IMR-90 (cell line): ENCODE results near the gene CDKN2D. TPM values are rescaled to one million over a fixed set of nuclear protein-coding genes. Genes with fewer than 3 reads are reported as not detected.
A peak's percentile ranks its signal among the peaks of the same experiment; 100 is the strongest.

Experiments
- ATAC-seq: fragments of 200-7000 bp; cut with Tn5 transposase; 2 replicates; pipeline ENCODE4 v1.9.1; 2020; ENCODE audit warnings: low read depth, mild to moderate bottlenecking, moderate library complexity
- BruUV-seq: library from RNA; stranded (reverse); fragments of 400-500 nt; replicated peaks from 2 replicates; lab custom pipeline; 2021; lab: Mats Ljungman, UMichigan
- CTCF ChIA-PET: fragments of 300-600 bp; formaldehyde crosslinking; extraction: SDS; loops from one replicate; lab custom pipeline; 2021; ENCODE audit warnings: antibody characterized with exemption; lab: Yijun Ruan, JAX
- POLR2A ChIA-PET: fragments of 300-600 bp; sonication (Branson Sonifier 250); formaldehyde crosslinking; loops from one replicate; lab custom pipeline; 2022; ENCODE audit warnings: antibody characterized with exemption; ENCODE audit not compliant: unreplicated experiment; lab: Charles Lee
- DNase-seq: peaks from one replicate; pipeline ENCODE4 v3.0.0; 2013
- H2AFZ ChIP-seq: replicated peaks from 2 replicates; pipeline ENCODE3; 2013; ENCODE audit warnings: low read length, mild to moderate bottlenecking; ENCODE audit not compliant: poor library complexity
- H2AK5ac ChIP-seq: 2 replicates; pipeline ENCODE4 v1.6.1; 2013; ENCODE audit warnings: low read depth, low read length, inconsistent platforms
- H2AK9ac ChIP-seq: replicated peaks from 2 replicates; pipeline ENCODE3; 2013; ENCODE audit warnings: mild to moderate bottlenecking, low read depth, low read length, moderate library complexity; ENCODE audit not compliant: poor library complexity
- H2BK120ac ChIP-seq: 2 replicates; pipeline ENCODE4 v1.6.1; 2013; ENCODE audit warnings: low read depth, low read length, inconsistent platforms
- H2BK15ac ChIP-seq: 3 replicates; pipeline ENCODE4 v1.6.1; 2013; ENCODE audit warnings: low read depth, low read length, inconsistent platforms
- H2BK20ac ChIP-seq: 2 replicates; pipeline ENCODE4 v1.6.1; 2013; ENCODE audit warnings: low read depth, mild to moderate bottlenecking, inconsistent platforms, low read length, moderate library complexity
- H2BK5ac ChIP-seq: 2 replicates; pipeline ENCODE4 v1.6.1; 2013; ENCODE audit warnings: mild to moderate bottlenecking, low read depth, low read length, inconsistent platforms; ENCODE audit not compliant: poor library complexity, severe bottlenecking
- H3K14ac ChIP-seq: replicated peaks from 2 replicates; pipeline ENCODE4 v1.6.1; 2013; ENCODE audit warnings: low read depth, low read length, inconsistent platforms
- H3K18ac ChIP-seq: 2 replicates; pipeline ENCODE4 v1.6.1; 2013; ENCODE audit warnings: low read depth, low read length, control low read depth
- H3K23ac ChIP-seq: 2 replicates; pipeline ENCODE4 v1.6.1; 2013; ENCODE audit warnings: low read depth, low read length, inconsistent platforms
- H3K27ac ChIP-seq: 2 replicates; pipeline ENCODE4 v1.5.1; 2013; ENCODE audit warnings: mild to moderate bottlenecking, control low read depth, low read length; ENCODE audit not compliant: insufficient read depth
- H3K27me3 ChIP-seq: 2 replicates; pipeline ENCODE4 v1.6.1; 2013; ENCODE audit warnings: low read length; ENCODE audit not compliant: control insufficient read depth, insufficient read depth
- H3K36me3 ChIP-seq: 2 replicates; pipeline ENCODE4 v1.6.1; 2013; ENCODE audit warnings: low read length, mixed read lengths; ENCODE audit not compliant: control insufficient read depth, insufficient read depth
- H3K4ac ChIP-seq: 2 replicates; pipeline ENCODE4 v1.6.1; 2013; ENCODE audit warnings: low read depth, low read length, inconsistent platforms
- H3K4me1 ChIP-seq: 2 replicates; pipeline ENCODE4 v1.6.1; 2013; ENCODE audit warnings: low read length, mixed read lengths; ENCODE audit not compliant: control insufficient read depth, insufficient read depth
- H3K4me2 ChIP-seq: 2 replicates; pipeline ENCODE4 v1.6.1; 2013; ENCODE audit warnings: low read depth, mild to moderate bottlenecking, control low read depth, low read length, moderate library complexity
- H3K4me3 ChIP-seq: 2 replicates; pipeline ENCODE4 v1.5.1; 2013; ENCODE audit warnings: low read depth, mild to moderate bottlenecking, control low read depth, low read length, moderate library complexity; ENCODE audit not compliant: insufficient read depth
- H3K56ac ChIP-seq: 2 replicates; pipeline ENCODE4 v1.6.1; 2013; ENCODE audit warnings: low read length, inconsistent platforms; ENCODE audit not compliant: insufficient read depth; ENCODE audit errors: extremely low read depth
- H3K79me1 ChIP-seq, 2 experiments: 2 replicates each; pipeline ENCODE4 v1.6.1; 2013; ENCODE audit warnings: low read length in 2 of 2, inconsistent platforms in 1 of 2, low read depth in 1 of 2
- H3K9ac ChIP-seq: 2 replicates; pipeline ENCODE4 v1.6.1; 2013; ENCODE audit warnings: low read depth, low read length, control low read depth
- H3K9me1 ChIP-seq: 2 replicates; pipeline ENCODE4 v1.6.1; 2013; ENCODE audit warnings: low read length, inconsistent platforms; ENCODE audit not compliant: insufficient read depth
- H3K9me3 ChIP-seq: 2 replicates; pipeline ENCODE4 v1.6.1; 2013; ENCODE audit warnings: low read length; ENCODE audit not compliant: control insufficient read depth, insufficient read depth
- H4K20me1 ChIP-seq: 2 replicates; pipeline ENCODE4 v1.6.1; 2013; ENCODE audit warnings: low read length, inconsistent platforms; ENCODE audit not compliant: insufficient read depth
- H4K5ac ChIP-seq: 2 replicates; pipeline ENCODE4 v1.6.1; 2013; ENCODE audit warnings: mild to moderate bottlenecking, low read depth, low read length, control low read depth
- H4K8ac ChIP-seq, 2 experiments: 2 replicates each; pipeline ENCODE4 v1.6.1; 2013; ENCODE audit warnings: low read depth in 2 of 2, low read length in 2 of 2, control low read depth in 1 of 2, inconsistent platforms in 1 of 2
- H4K91ac ChIP-seq: 2 replicates; pipeline ENCODE4 v1.6.1; 2013; ENCODE audit warnings: low read depth, low read length, inconsistent platforms; ENCODE audit not compliant: insufficient read depth
- POLR2A ChIP-seq: IDR thresholded peaks from 2 replicates; pipeline ENCODE4 v1.6.1; 2012; ENCODE audit warnings: mild to moderate bottlenecking, low read depth, low read length
- USF2 ChIP-seq: fragments of 150-350 bp; IDR thresholded peaks from 2 replicates; pipeline ENCODE4 v1.6.1; 2017; ENCODE audit warnings: mild to moderate bottlenecking, antibody characterized with exemption, low read length, low read depth
- WGBS, 2 experiments: methylation state at CpG; one replicate each; pipeline versions ENCODE4 v1.1.5 to v1.1.7; 2013; ENCODE audit warnings: missing lambda C conversion rate in 2 of 2; ENCODE audit not compliant: insufficient read length in 1 of 2; ENCODE audit errors: extremely low coverage in 2 of 2; 5-methylcytosine and 5-hydroxymethylcytosine counted together
- dilution Hi-C: fragments of 300-500 bp; cut with HindIII; formaldehyde crosslinking; loops from one replicate; pipeline ENCODE4 v1.14.3; 2018; ENCODE audit warnings: low sequenced_read_pairs; ENCODE audit not compliant: unreplicated experiment
- in situ Hi-C: fragments of 300-500 bp; cut with MboI; formaldehyde crosslinking; loops from 3 replicates; pipeline ENCODE4 v1.14.3; 2019; ENCODE audit warnings: low sequenced_read_pairs, inconsistent platforms, mixed read lengths
- intact Hi-C: fragments of 100-400 bp; cut with micrococcal nuclease; formaldehyde crosslinking; loops from 2 replicates; pipeline ENCODE4 v1.10.0; 2022
- polyA plus RNA-seq, 3 experiments: library from polyadenylated mRNA; depleted of rRNA; stranded (reverse); fragments of >200 nt; gene quantifications; 2 replicates each; pipeline ENCODE4 v1.2.3, GENCODE V29; 2012; ENCODE audit warnings: low replicate concordance in 1 of 3
- total RNA-seq: library from RNA; depleted of rRNA; stranded (reverse); fragments of >200 nt; gene quantifications from 2 replicates; pipeline ENCODE4 v1.2.3, GENCODE V29; 2012

CDKN2D gene
- total and polyA plus RNA-seq, 2 of the 4 experiments (the other 2 are of a cell fraction) = 3.6 to 8.5 TPM

DNA sequence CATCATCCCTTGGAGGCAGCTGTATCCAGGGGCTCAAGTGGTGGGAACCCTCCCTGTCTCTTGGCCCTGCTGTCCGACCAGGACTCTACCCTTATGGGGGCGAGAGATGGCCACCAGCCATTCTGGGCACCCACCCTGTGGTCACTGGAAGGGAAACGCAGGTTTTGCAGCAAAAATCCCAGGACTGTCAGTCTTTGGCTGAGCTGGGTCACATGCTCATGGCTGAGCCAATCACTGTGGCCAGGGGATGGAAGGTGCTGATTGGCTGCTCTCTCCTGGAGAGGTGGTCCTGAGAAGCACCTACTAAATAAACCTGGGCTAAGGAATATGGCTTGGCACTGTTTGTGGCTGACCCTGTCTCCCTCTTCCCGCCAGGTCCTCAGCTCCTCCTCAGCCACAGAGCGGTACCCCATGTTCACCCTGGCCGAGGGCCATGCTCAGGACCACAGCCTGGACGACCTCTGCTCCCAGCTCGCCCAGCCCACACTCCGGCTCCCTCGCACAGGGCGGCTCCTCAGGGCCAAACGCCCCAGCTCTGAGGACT lies 16.2 kb downstream of the CDKN2D start:
- Histone ChIP-seq H3K79me1 (peaks cover 8 to 13% of the 10 kb centered on the region in 2 experiments; a peak in 2 of 4 replicates), H3K4me1 (no peaks in the 10 kb centered on the region), H3K56ac (no peak overlapping the region), H4K5ac (no peak overlapping the region), H2BK5ac (no peak overlapping the region), H3K4ac (no peak overlapping the region), H2AK5ac (no peak overlapping the region), H4K8ac (no peak overlapping the region), H3K4me2 (no peak overlapping the region), H2AK9ac (no peak overlapping the region), H2BK20ac (no peak overlapping the region), H3K4me3 (no peak overlapping the region), H3K9me1 (no peaks in the 10 kb centered on the region), H2BK15ac (no peak overlapping the region), H4K91ac (no peak overlapping the region), H3K27ac (no peak overlapping the region), H3K36me3 (peaks cover 68% of the 10 kb centered on the region), H3K18ac (no peak overlapping the region), H3K27me3 (no peaks in the 10 kb centered on the region), H3K23ac (no peak overlapping the region), H3K14ac (no peak overlapping the region), H3K9me3 (no peaks in the 10 kb centered on the region), H3K9ac (no peak overlapping the region), H4K20me1 (peaks cover 8% of the 10 kb centered on the region; the same call in 1 of the 2 replicates), H2BK120ac (no peak overlapping the region), H2AFZ (no peak overlapping the region)
- ATAC-seq = peak; percentile 75
- TF ChIP-seq USF2 = peak; percentile 88
- TF ChIP-seq POLR2A = no peak
- 100% methylated on average over 1 of the region's 12 CpGs; no CpG with 5 or more reads in 1 of the 2 experiments for WGBS, 2 experiments
- CTCF ChIA-PET = no interaction called here
- POLR2A ChIA-PET = no interaction called here
- no TSS peak for BruUV-seq
- in situ Hi-C loops (no loop called here), dilution Hi-C loops (no loop called here), intact Hi-C loops (no loop called here)
- DNase-seq = no peak
